ENCODE results near the gene JPH2.

Gene JPH2

GRCh38 chr20:44120676-44121425 lies 66.1 kb downstream of the JPH2 start:
- no peak for DNase-seq

- DNase-seq = no peak
These were observed 68.6 kb downstream of the JPH2 start for GRCh38 chr20:44118185-44119033.

- no peak for DNase-seq
These were observed 69.4 kb downstream of the JPH2 start for GRCh38 chr20:44117296-44118184.

- DNase-seq = no peak
These were observed 71.0 kb downstream of the JPH2 start for GRCh38 chr20:44115762-44116644.

GRCh38 chr20:44115181-44115580 lies 71.8 kb downstream of the JPH2 start:
- no peak for DNase-seq

GRCh38 chr20:44113618-44114376 lies 73.2 kb downstream of the JPH2 start:
- DNase-seq = no peak

GRCh38 chr20:44112889-44113617 lies 73.9 kb downstream of the JPH2 start:
- no peak for DNase-seq

- no peak for DNase-seq
These were observed 74.5 kb downstream of the JPH2 start for GRCh38 chr20:44112456-44112855.

GRCh38 chr20:44111712-44112335 lies 75.2 kb downstream of the JPH2 start:
- no peak for DNase-seq

- DNase-seq = no peak
These were observed 76.0 kb downstream of the JPH2 start for GRCh38 chr20:44110816-44111568.

- no peak for DNase-seq
These were observed 77.0 kb downstream of the JPH2 start for GRCh38 chr20:44109951-44110361.

- no peak for DNase-seq
These were observed 80.4 kb downstream of the JPH2 start for GRCh38 chr20:44106615-44107014.

- no peak for DNase-seq
These were observed 82.0 kb downstream of the JPH2 start for GRCh38 chr20:44104798-44105517.

GRCh38 chr20:44102582-44102981 lies 84.4 kb downstream of the JPH2 start:
- DNase-seq = no peak

GRCh38 chr20:44099832-44100231 lies 87.2 kb downstream of the JPH2 start:
- DNase-seq = no peak

- DNase-seq = no peak
These were observed 88.3 kb downstream of the JPH2 start for GRCh38 chr20:44098657-44099056.

- DNase-seq = no peak
These were observed 88.7 kb downstream of the JPH2 start for GRCh38 chr20:44098256-44098630.

- DNase-seq = no peak
These were observed 89.3 kb downstream of the JPH2 start for GRCh38 chr20:44097521-44098255.
